Nephron (organoid): ENCODE measurements around the gene NETO2.

ENCODE experiments used
- H3K27ac Mint-ChIP-seq, 3 experiments: 2 replicates each; pipeline ENCODE4 v1.8.0; 2020; ENCODE audit warnings: mixed read lengths in 3 of 3, mild to moderate bottlenecking in 2 of 3, moderate library complexity in 1 of 3
- H3K27me3 Mint-ChIP-seq: 2 replicates; pipeline ENCODE4 v1.8.0; 2021; ENCODE audit warnings: low read depth, mild to moderate bottlenecking, moderate library complexity, mixed read lengths
- H3K36me3 Mint-ChIP-seq: 2 replicates; pipeline ENCODE4 v1.8.0; 2020; ENCODE audit warnings: low read depth, mixed read lengths
- H3K4me1 Mint-ChIP-seq: 2 replicates; pipeline ENCODE4 v1.8.0; 2020; ENCODE audit warnings: mixed read lengths
- H3K4me3 Mint-ChIP-seq, 3 experiments: 2 replicates each; pipeline ENCODE4 v1.8.0; 2020; ENCODE audit warnings: mild to moderate bottlenecking in 3 of 3, mixed read lengths in 3 of 3, moderate library complexity in 2 of 3
- H3K9me3 Mint-ChIP-seq: 2 replicates; pipeline ENCODE4 v1.8.0; 2020; ENCODE audit warnings: mixed read lengths
- CTCF ChIP-seq, 3 experiments: fragments of 200-600 bp; sonication (generic); IDR thresholded peaks; one replicate each; pipeline ENCODE4 v1.5.0; 2021; ENCODE audit warnings: antibody characterized with exemption in 3 of 3; ENCODE audit not compliant: unreplicated experiment in 3 of 3

NETO2 gene

GRCh38 chr16:47150067-47150466 is 6.3 kb upstream of the NETO2 start:
- Mint-ChIP-seq H3K36me3 (peaks cover 26% of the 10 kb centered on the region), H3K4me3 (no peak overlapping the region)
- no peak for TF ChIP-seq CTCF (IDR thresholded peaks at IDR 0.05; ENCODE audit: unreplicated experiment in 3 of 3)

GRCh38 chr16:47144559-47144877 is 773 bp upstream of the NETO2 start:
- Mint-ChIP-seq H3K4me3 (peak overlapping the region; percentile 72 to 84 (median 81)), H3K9me3 (no peaks in the 10 kb centered on the region), H3K27me3 (peaks cover 33% of the 10 kb centered on the region), H3K4me1 (peaks cover 11% of the 10 kb centered on the region), H3K36me3 (no peaks in the 10 kb centered on the region), H3K27ac (no peak overlapping the region)
- peak in 1 of 3 experiments; percentile 13 for TF ChIP-seq CTCF (IDR thresholded peaks at IDR 0.05; ENCODE audit: unreplicated experiment in 3 of 3)

More at GRCh38 chr16:47150067-47150466, 6.3 kb upstream of the NETO2 start:
- Mint-ChIP-seq H3K27ac (no peak overlapping the region), H3K4me1 (no peaks in the 10 kb centered on the region), H3K9me3 (peaks cover 9% of the 10 kb centered on the region), H3K27me3 (peaks cover 13% of the 10 kb centered on the region)

- H3K27me3 Mint-ChIP-seq, result peaks cover 33% of the 10 kb centered on the region
- no peaks in the 10 kb centered on the region for H3K9me3 Mint-ChIP-seq
- H3K27ac Mint-ChIP-seq, result no peak overlapping the region
- H3K4me3 Mint-ChIP-seq, result peak overlapping the region; percentile 90 to 93 (median 90)
- H3K4me1 Mint-ChIP-seq, result peaks cover 11% of the 10 kb centered on the region
- no peaks in the 10 kb centered on the region for H3K36me3 Mint-ChIP-seq
- peak; percentile 58 to 79 (median 71) for TF ChIP-seq CTCF (IDR thresholded peaks at IDR 0.05; ENCODE audit: unreplicated experiment in 3 of 3)
These were observed 696 bp downstream of the NETO2 start for GRCh38 chr16:47142821-47143676.

- TF ChIP-seq CTCF (IDR thresholded peaks at IDR 0.05; ENCODE audit: unreplicated experiment in 3 of 3), result no peak
- peak overlapping the region; percentile 90 to 93 (median 90) for H3K4me3 Mint-ChIP-seq
- peaks cover 11% of the 10 kb centered on the region for H3K4me1 Mint-ChIP-seq
- peaks cover 33% of the 10 kb centered on the region for H3K27me3 Mint-ChIP-seq
- H3K36me3 Mint-ChIP-seq, result no peaks in the 10 kb centered on the region
- H3K9me3 Mint-ChIP-seq, result no peaks in the 10 kb centered on the region
- H3K27ac Mint-ChIP-seq, result peak overlapping the region in 1 of 3 experiments; percentile 3
These were observed 1.3 kb downstream of the NETO2 start for GRCh38 chr16:47142486-47142820.

GRCh38 chr16:47141773-47142485 is 1.8 kb downstream of the NETO2 start:
- Mint-ChIP-seq H3K9me3 (no peaks in the 10 kb centered on the region), H3K27me3 (peaks cover 32% of the 10 kb centered on the region), H3K36me3 (no peaks in the 10 kb centered on the region), H3K27ac (peak overlapping the region in 1 of 3 experiments; percentile 38), H3K4me1 (peaks cover 11% of the 10 kb centered on the region), H3K4me3 (peak overlapping the region; percentile 90 to 93 (median 90))
- TF ChIP-seq CTCF (IDR thresholded peaks at IDR 0.05; ENCODE audit: unreplicated experiment in 3 of 3), result peak; percentile 85 to 95 (median 87)
